GM21367 (cell line): ENCODE results near the gene ARMH4.

Experiments used
- ATAC-seq: cut with Tn5 transposase; IDR thresholded peaks from one replicate; pipeline ENCODE4 v1.9.1; 2021; ENCODE audit not compliant: unreplicated experiment

ARMH4 gene, protein sequence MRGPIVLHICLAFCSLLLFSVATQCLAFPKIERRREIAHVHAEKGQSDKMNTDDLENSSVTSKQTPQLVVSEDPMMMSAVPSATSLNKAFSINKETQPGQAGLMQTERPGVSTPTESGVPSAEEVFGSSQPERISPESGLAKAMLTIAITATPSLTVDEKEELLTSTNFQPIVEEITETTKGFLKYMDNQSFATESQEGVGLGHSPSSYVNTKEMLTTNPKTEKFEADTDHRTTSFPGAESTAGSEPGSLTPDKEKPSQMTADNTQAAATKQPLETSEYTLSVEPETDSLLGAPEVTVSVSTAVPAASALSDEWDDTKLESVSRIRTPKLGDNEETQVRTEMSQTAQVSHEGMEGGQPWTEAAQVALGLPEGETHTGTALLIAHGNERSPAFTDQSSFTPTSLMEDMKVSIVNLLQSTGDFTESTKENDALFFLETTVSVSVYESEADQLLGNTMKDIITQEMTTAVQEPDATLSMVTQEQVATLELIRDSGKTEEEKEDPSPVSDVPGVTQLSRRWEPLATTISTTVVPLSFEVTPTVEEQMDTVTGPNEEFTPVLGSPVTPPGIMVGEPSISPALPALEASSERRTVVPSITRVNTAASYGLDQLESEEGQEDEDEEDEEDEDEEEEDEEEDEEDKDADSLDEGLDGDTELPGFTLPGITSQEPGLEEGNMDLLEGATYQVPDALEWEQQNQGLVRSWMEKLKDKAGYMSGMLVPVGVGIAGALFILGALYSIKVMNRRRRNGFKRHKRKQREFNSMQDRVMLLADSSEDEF

DNA sequence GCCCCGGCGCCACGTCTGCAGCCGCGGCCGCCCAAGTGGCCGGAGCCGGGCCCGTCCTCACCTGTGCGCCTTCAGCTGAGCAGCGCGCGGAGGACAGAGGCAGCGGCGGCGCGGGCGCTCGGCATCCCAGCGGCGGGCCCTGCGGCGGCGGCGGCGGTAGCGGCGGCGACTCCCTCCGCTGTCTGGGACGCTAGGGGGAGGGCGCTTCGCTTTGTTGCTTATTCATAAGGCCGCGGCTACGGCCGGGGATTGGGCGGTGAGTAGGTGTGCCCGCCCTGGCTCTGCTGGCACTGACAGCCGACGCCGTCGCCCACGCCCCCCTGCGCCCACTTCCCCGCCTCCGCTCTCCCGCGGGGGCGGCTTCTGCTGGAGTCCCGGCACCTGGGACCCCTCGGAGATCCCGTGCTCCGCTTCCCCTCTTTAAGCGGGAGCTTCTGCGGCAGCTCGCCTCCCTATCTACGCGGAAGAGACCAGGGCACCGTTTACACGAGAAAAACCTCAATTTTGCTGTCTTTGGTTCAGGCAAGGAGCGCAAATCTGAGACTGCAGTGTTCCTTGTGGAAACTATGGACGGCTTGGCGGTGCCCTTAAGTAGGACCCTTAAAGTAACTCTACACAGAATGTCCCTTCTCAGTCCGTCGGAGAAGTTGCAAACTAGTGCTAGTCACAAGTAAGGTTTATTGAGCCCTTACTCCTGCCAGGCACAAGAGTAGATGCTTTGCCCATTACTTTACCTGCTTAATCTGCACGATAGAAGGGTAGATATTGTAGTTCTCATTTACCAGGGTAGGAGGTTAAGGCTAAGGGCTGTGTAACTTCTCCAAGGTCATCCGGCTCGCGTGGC is at the start of gene ARMH4:
TSS of gene ARMH4 (minus strand) at position 200 of the 844 bp plus-strand sequence. CDS start 12,855 bp downstream, outside the sequence.
- peak; percentile 98 for ATAC-seq

- ATAC-seq: no peak
Measured at GRCh38 chr14:58200846-58201245, 48.8 kb upstream of the ARMH4 start.

- peak; percentile 5 for ATAC-seq
Measured at GRCh38 chr14:58200480-58200841, 48.4 kb upstream of the ARMH4 start.

DNA sequence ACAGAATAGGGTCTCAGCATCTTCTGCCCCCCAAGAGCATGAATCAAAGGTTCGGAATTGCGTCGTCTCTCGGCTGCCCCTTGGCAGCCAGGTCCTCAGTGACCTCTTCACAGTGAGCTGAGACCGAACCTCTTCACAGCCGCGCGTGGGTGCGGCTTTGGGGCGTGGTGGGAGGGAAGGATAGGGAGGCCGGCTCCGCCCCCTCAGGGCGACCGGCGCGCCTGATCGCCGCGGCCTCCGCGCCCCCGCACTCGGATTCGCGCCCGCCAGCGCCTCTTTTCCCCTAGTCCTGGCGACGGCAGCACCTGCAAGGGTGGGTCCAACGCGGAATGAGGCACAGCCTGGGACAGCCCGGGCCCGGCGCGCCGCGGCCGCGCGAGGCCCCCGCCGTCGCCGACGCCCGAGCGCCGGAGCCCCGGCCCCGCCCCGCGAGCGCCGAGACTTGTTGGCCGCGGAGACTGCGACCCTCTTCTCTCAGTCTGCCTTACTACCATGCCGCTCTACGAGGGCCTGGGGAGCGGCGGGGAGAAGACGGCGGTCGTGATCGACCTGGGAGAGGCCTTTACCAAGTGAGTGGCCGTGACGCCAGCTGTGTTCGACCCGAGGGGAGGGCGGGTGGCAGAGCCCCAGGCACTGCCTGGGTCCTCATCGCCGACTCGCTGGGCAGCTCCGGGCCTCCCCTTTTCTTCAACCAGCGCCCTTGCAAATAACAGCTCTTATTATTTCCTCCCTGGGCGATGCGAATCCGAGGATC is 47.9 kb upstream of the ARMH4 start, which contains the start of gene ACTR10:
TSS of gene ACTR10 (plus strand) at position 424 of the 754 bp plus-strand sequence. CDS start at position 493, 69 bp downstream.
- ATAC-seq: peak; percentile 91

DNA sequence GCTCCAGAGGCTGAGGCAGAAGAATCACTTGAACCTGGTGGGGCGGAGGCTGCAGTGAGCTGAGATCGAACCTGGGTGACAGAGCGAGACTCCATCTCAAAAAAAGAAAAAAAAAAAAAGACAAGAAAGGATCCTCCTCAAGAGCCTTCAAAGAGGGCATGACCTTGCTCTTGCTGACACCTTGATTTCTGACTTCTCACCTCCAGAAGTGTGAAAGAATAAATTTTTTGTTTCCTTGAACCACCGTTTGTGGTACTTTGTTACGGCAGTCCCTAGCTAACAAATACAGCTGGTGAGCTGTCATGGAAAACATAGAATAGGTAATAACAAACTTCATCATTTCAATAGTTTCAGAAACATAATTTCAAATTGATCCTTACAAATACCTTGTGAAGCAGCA is 46.1 kb upstream of the ARMH4 start:
- no peak for ATAC-seq

DNA sequence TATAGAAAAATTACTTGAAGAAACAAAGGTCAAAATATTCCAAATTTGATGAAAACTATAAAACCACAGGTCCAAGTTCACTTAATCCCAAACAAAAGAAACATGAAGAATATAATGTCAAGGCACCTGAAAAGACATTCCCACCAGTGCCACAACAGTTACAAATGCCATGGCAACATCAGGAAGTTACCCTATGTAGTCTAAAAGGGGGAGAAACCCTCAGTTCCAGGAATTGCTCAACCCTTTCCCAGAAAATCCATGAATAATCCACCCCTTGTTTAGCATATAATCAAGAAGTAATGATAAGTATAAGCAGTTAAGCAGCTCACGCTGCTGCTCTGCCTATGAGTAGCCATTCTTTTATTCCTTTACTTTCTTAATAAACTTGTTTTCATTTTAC is 44.2 kb upstream of the ARMH4 start:
- ATAC-seq: no peak

GRCh38 chr14:58193542-58193941 is 41.5 kb upstream of the ARMH4 start:
- ATAC-seq: no peak

- ATAC-seq: no peak
Measured at GRCh38 chr14:58191763-58192601, 40.0 kb upstream of the ARMH4 start.

- ATAC-seq: no peak
Measured at GRCh38 chr14:58189176-58189575, 37.2 kb upstream of the ARMH4 start.

DNA sequence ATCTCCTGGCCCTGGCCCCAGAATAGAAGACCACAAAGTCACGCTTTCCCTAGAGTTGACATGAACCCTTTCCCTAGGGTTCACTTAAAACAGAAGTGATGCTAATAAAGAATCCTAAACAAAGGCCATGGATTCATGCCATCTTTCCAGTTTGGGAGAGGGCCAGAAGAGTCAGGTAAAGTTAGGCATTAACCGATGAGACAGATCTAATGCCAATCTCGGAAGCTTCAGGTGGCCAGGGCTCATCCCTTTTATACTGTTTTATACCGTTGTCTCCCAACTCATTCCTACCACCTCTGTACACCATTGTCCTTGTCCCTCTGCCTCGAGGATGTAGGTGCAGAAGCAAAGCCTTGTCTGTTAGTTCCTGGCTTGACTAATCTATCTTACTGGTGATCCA is 25.1 kb upstream of the ARMH4 start:
- no peak for ATAC-seq

- ATAC-seq: peak; percentile 97
Measured at GRCh38 chr14:58171090-58171489, 19.1 kb upstream of the ARMH4 start.

- ATAC-seq: no peak
Measured at GRCh38 chr14:58167891-58168290, 15.9 kb upstream of the ARMH4 start.

- ATAC-seq: no peak
Measured at GRCh38 chr14:58167057-58167456, 15.0 kb upstream of the ARMH4 start.

GRCh38 chr14:58166005-58166983 is 14.3 kb upstream of the ARMH4 start:
- peak; percentile 40 for ATAC-seq

DNA sequence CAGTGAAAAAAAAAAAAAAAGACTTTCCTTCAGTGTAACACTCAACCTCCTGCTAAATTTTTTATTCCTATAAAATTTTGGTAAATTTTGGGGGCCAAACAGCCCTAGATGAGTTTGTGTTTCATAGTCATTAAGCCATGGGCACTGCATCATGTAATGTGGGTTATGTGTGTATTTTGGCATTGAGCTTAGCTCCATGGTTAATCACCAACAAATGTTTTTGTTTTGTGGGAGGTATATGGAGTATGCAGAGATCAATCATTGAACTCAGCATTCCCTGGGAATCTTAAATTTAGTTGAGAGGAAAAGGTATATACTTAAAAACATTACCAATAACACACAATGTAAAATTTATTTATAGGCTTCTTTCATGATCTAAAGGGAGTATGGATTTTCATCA is 8.5 kb upstream of the ARMH4 start:
- ATAC-seq: no peak

DNA sequence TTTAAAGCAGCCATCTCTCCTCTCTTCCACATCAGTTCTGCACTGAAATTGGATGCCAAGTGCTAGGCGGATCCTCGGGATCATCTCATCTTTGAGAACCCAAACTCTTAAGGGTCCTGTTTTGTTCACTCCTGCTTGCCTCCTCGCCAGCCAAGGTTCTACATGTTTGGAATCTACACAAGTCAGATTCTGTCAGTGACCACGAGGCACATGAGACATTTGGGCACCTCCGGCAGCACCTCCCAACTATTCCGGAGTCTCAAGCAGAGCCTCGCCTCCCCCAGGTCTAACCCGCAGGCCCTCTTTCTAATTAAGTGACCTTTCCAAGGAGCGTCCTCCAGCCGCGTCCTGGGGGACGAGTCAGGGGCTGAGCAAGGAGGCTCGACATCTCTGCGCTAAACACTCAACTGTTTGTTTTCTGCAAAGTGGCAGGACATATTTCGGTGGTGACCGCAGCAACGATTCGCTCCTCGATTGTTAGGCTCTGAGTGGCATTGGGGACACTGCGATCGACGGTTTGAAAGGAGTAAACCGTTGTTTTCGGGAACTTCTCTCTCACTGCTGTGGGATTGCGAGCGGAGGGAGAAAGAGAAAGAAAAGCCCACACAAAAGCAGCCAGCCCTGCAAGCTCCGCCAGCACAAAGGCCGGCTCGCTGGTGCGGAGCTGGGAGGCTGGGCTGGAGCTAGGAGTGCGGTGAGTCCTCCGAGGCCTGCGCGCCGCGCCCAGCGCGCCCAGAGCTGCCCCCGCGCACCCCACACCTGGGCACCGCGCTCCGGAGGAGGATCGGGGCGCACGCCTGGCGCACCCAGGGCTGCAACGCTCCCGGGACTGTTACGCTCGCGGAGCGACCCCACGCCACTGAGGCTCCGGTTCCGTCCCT is 640 bp downstream of the ARMH4 start:
- peak; percentile 26 for ATAC-seq

DNA sequence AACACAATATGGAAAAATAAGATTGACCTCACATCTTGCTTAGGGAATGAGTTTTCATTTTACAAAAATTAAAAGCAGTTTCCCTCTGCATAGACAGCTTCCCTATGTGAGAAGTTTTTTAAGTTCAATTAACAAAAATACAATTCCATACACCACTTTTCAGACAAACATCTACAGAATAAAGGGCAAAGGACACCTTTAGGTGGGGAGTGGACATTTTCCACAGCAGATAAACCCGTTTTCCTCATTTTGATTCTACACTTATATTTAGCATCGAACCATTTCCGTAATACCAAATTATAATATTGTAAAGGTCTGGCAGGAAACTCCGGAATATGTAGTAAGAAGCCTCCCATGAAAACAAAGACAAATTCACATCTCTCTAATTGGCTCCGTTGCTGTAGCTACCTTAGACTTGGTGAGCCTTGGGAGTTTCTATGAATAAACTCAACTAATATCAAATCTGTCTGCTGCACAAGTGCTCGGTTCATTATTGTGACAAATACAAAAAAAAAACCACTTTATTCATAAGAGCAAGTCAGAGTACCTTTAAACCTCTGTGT is 1.7 kb downstream of the ARMH4 start:
- ATAC-seq: no peak
